ENCODE measurements around the gene ATP6V1B1. TPM values are rescaled to one million over a fixed set of nuclear protein-coding genes. Genes with fewer than 3 reads are reported as not detected.

Gene ATP6V1B1
- total and polyA plus RNA-seq, 7 donors: 0.10 to 0.70 (median 0.38) TPM; not detected in 2

DNA sequence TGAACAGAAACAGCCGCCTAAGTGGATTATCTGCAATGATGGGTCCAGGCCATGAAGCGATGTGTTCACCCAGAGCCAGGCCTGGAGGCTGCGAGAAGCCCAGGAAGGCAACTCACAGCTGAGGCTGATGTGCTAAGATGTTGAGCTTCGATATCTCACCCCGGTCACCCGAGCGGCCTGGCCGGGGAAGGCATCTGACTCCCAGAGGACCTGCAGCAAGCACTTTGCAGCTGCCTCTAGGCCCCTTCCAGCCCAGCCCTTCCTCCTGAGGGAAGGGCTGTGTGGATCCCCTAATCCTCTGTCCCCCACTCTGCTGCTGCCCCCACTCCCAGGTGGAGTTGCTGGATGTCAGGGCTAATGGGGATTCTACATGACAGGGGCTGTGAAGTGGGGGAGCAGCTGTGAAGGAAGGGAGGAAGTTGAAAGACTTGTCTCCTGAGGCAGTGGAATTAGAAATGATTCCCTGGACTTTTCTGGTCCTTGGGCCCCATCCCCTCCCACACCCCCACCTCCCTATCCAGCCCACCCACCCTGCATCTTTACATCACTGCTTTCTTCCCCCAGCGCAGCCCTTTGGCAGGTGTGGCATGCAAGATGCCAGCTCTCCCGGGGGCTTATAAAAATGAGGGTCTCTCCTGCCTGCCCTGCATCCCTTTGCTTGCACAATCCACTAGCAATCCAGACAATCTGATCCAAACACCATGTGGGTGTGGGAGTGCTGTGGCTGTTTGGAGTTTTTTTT is 4.3 kb downstream of the ATP6V1B1 start:
- Histone ChIP-seq H3K4me1 (no peaks in the 10 kb centered on the region), H3K9me3 (no peaks in the 10 kb centered on the region), H3K27me3 (ENCODE audit: insufficient read depth in 3 of 3, low read length in 2 of 3) (no peaks in the 10 kb centered on the region), H3K27ac (no peak overlapping the region), H3K36me3 (ENCODE audit: insufficient read depth in 1 of 2, low read depth in 1 of 2) (no peaks in the 10 kb centered on the region), H3K4me3 (no peak overlapping the region)
- intact Hi-C loops (cut with DNase I): no loop called here
- DNase-seq (no peak), ATAC-seq (no peak)
- WGBS, 3 donors: 66 to 82% (median 69%) methylated on average over 10 of the region's 10 CpGs
- TF ChIP-seq, protein P1, sequence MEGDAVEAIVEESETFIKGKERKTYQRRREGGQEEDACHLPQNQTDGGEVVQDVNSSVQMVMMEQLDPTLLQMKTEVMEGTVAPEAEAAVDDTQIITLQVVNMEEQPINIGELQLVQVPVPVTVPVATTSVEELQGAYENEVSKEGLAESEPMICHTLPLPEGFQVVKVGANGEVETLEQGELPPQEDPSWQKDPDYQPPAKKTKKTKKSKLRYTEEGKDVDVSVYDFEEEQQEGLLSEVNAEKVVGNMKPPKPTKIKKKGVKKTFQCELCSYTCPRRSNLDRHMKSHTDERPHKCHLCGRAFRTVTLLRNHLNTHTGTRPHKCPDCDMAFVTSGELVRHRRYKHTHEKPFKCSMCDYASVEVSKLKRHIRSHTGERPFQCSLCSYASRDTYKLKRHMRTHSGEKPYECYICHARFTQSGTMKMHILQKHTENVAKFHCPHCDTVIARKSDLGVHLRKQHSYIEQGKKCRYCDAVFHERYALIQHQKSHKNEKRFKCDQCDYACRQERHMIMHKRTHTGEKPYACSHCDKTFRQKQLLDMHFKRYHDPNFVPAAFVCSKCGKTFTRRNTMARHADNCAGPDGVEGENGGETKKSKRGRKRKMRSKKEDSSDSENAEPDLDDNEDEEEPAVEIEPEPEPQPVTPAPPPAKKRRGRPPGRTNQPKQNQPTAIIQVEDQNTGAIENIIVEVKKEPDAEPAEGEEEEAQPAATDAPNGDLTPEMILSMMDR (IDR thresholded peaks at IDR 0.05): no peak

DNA sequence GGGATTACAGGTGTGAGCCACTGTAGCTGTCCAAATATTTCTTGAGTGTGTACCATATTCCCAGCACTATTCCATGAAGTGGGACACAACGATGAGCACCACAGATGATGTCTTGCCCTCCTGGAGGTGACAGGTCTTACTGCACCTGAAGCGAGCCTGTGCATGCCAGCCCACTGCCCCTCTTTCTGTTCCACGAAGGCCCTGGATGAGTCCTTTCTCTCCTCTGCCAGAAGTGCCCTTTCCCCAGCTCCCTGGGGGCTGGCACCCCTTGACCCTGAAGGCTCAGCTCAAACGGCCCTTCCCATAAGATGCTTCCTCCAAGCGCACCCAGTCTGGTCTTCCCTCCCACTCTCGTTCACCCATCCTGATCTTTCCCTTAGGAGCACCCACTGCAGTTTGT is 5.5 kb downstream of the ATP6V1B1 start:
- WGBS, 3 donors: 81 to 94% (median 89%) methylated on average over 6 of the region's 6 CpGs
- no peaks in the 10 kb centered on the region for H3K27me3 ChIP-seq (ENCODE audit: insufficient read depth in 3 of 3, low read length in 2 of 3)
- ATAC-seq (no peak), DNase-seq (peak in 1 of 2 donors; percentile 6)
- H3K36me3 ChIP-seq (ENCODE audit: insufficient read depth in 1 of 2, low read depth in 1 of 2): no peaks in the 10 kb centered on the region
- H3K4me1 ChIP-seq: no peaks in the 10 kb centered on the region
- H3K9me3 ChIP-seq: no peaks in the 10 kb centered on the region
- no peak overlapping the region for H3K4me3 ChIP-seq
- intact Hi-C loops (cut with DNase I): no loop called here
- H3K27ac ChIP-seq: no peak overlapping the region
- TF ChIP-seq, protein P1 (IDR thresholded peaks at IDR 0.05): no peak

DNA sequence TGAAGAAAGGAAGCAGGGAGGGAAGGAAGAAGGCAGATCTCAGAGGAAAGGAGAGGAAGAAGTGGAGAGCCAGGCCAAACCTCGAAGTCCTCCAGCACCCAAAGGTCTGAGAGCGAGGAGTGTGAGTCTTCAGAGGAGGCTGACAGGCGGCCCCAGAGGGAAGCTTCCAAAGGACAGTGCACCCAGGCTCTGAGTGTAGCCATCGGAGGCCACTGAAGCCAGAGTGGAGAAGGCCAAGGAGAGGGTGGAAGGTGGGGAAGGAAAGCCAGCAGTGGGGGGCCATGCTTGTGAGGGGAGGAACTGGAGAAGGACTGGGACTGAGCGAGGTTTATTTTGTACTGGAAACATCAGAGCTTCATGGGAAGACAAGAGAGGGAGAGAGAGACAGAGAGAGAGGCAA is 6.0 kb downstream of the ATP6V1B1 start:
- Histone ChIP-seq H3K4me3 (no peak overlapping the region), H3K36me3 (ENCODE audit: insufficient read depth in 1 of 2, low read depth in 1 of 2) (no peaks in the 10 kb centered on the region), H3K4me1 (no peaks in the 10 kb centered on the region), H3K9me3 (no peaks in the 10 kb centered on the region), H3K27me3 (ENCODE audit: insufficient read depth in 3 of 3, low read length in 2 of 3) (no peaks in the 10 kb centered on the region), H3K27ac (no peak overlapping the region)
- ATAC-seq (no peak), DNase-seq (peak in 1 of 2 donors; percentile 19)
- TF ChIP-seq, protein P1 (IDR thresholded peaks at IDR 0.05): no peak
- 81 to 92% (median 86%) methylated on average over 5 of the region's 5 CpGs for WGBS, 3 donors
- intact Hi-C loops (cut with DNase I): no loop called here

DNA sequence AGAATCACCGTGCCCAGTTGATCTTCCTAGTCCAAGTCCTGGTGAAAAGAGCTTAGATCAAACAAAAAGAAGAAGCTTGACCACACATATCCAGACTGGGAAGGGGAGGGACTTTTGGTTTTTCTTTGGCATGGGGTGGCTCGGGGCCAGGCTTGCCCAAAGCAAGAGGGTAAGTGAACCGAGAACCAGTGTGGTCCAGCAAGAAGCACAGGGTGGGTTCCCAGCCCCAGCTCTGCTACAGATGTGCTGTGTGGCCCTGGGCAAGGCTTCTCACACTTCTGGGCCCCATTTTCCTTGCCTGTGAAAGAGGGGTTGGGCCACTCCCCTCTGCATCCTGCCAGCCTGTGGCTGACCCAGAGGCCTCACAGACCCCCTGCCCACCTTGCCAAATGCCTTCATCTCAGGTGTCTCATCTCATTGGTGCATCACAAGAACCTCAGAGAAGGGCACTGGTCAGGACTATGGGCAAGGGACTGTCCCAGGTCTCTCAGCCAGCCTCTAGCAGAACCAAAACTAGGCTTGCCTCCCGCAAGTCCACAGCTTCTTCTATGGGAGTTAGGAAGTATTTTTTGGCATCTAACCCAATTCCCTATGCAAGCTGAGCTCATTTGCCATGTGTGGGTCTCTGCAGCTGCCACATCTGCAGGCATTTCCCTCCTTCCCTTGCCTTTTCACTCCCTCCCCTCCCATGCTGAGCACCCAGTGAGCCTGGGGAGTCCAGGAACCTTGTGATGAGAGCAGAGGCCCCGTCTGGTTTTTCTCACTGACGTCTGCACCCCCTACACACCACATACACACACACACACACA is 6.9 kb downstream of the ATP6V1B1 start:
- no peaks in the 10 kb centered on the region for H3K36me3 ChIP-seq (ENCODE audit: insufficient read depth in 1 of 2, low read depth in 1 of 2)
- TF ChIP-seq, protein P1 (IDR thresholded peaks at IDR 0.05): no peak
- intact Hi-C loops (cut with DNase I): no loop called here
- no peaks in the 10 kb centered on the region for H3K9me3 ChIP-seq
- ATAC-seq (no peak), DNase-seq (no peak)
- H3K27me3 ChIP-seq (ENCODE audit: insufficient read depth in 3 of 3, low read length in 2 of 3): no peaks in the 10 kb centered on the region
- H3K4me1 ChIP-seq: no peaks in the 10 kb centered on the region
- WGBS, 3 donors: 58 to 63% (median 58%) methylated on average over 6 of the region's 6 CpGs
- H3K27ac ChIP-seq: no peak overlapping the region
- no peak overlapping the region for H3K4me3 ChIP-seq

All from psoas muscle (tissue), 8 donors.